GM18507 (cell line): Measurements from ENCODE around the gene TRMT44.

Experiments
- DNase-seq: peaks from one replicate; pipeline ENCODE4 v3.0.0; 2011; ENCODE audit warnings: low read depth; ENCODE audit not compliant: insufficient read length; ENCODE audit errors: extremely low spot score
- FAIRE-seq: peaks from 2 replicates; lab custom pipeline; 2011; peaks lifted over from hg19 to GRCh38; lab: Jason Lieb, UNC

The TRMT44 gene

DNA sequence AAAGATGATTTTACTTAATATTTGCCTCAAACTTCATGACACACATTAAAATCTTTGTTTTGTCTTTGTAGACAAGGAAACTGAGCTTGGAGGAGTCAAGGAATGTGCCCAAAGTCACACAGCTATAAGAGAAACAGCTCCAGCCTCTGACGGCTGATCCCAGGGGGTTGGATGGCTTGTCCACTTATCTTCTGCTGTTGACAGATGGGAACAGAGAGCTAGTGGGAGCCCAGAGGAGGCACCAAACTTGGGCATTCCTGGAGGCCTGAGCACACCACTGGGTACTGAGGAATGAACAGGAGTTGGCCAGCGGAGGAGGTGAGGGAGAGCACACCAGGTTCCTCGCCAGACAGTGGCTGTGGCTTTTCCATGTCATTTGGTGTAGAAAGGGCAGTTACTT, 83.2 kb downstream of the TRMT44 start:
- no peak for DNase-seq
- no peak for FAIRE-seq

DNA sequence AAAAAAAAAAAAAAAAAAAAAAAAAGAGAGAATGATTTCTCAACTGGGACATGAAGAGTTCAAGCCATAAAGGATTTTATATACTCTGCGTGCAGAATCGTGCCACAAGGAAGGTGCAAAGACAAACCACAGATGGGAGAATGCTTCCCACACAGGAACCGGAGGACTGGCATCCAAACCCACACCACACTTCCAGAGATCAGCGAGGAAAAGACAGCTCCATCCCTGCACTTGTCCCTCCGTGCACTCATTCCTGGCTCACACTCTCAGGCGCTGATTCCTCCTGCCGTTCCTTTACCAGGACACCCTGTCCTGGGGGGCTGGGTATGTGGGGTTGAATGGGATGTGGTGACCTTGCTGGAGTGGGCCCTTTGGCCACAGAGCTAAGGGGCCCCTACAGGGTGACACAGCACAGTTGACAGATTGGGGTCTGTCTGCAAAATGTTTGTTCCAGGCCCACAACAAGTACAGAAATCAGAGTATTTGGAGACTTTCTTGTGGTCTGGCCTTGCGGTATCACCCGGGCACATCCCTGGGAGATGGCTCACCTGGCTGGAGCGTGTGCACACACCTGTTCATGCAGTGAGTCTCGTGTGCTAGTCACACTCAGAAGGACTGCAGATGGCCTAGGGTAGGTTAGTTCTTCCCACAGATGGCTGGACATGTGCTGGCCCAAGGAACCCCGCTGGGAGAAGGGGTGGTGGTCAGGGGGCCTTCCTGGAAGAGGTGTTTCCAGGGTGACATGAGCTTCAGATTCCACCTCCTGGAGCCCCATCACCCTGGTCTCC, 84.2 kb downstream of the TRMT44 start:
- DNase-seq = no peak
- FAIRE-seq = no peak

DNA sequence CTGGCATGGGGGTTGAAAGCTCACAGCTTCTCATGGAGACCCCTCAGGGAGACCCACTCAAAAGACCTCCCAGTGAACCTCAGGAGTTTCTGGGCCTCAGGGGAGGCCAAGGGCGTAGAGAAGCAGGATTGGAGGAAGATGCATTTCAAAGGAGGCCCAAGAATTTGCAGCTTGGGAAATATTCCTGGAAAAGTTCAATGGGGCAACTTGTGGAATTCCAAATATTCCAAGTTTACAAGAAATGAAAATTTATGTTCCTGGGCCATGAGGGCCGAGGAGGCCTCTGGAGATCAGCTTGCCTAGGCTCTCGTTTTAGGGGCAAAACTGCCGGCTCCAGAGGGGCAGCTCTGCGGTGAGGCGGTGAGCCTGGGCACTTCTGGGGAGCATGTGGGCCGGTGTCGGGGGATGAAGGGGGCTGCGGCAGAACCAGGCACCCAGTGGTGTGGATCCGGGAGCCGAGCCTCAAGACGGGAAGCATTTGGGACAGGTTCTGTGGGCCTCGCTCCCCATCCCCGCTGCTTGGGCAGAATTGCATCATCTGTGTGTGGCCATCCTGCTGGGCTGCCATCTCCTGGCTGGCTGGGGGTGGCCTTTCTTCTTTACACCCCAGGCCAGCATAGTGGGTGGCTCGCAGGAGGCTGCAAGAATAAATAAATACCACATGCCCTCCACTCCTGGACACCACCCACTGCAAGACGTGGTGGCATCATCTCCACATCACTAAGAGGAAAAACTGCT, 85.0 kb downstream of the TRMT44 start:
- DNase-seq = no peak
- no peak for FAIRE-seq
